Measurements from ENCODE around the gene UCN2. TPM values are rescaled to one million over a fixed set of nuclear protein-coding genes. Genes with fewer than 3 reads are reported as not detected.
"Not testable (repeated sequence)": the region's sequence is repeated elsewhere in the genome, so short reads cannot be mapped to it uniquely, and the experiment has no call there.

The UCN2 gene
- total RNA-seq, 1 donor from 2014 or later: 0.89 TPM

DNA sequence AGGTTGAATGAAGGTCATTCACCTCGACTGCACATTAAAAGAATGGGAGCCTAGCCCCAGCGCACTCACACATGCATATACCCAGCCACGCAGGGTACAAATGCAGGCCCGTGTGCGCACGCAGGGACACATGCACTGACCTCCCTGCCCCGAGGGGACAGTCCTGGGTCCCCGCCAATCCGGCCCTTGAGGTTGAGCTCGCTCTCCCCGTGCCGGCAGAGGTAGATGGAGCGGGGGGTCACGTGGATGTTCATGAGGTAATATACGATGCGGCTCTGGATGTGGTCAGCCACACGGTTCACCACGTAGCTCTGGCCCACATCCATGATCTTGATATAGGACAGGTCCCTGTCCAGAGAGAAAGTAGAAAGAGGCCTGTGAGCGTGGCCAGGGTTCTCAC lies 27.5 kb downstream of the UCN2 start:
- Mint-ChIP-seq H3K4me3 (ENCODE audit: unreplicated experiment) (no peak overlapping the region), H3K27me3 (ENCODE audit: unreplicated experiment) (no peaks in the 10 kb centered on the region), H3K27ac (ENCODE audit: unreplicated experiment) (no peak overlapping the region), H3K4me1 (ENCODE audit: unreplicated experiment) (no peaks in the 10 kb centered on the region), H3K9me3 (ENCODE audit: unreplicated experiment) (no peaks in the 10 kb centered on the region), H3K36me3 (ENCODE audit: unreplicated experiment) (peaks cover 26% of the 10 kb centered on the region)
- TF ChIP-seq, protein P1, sequence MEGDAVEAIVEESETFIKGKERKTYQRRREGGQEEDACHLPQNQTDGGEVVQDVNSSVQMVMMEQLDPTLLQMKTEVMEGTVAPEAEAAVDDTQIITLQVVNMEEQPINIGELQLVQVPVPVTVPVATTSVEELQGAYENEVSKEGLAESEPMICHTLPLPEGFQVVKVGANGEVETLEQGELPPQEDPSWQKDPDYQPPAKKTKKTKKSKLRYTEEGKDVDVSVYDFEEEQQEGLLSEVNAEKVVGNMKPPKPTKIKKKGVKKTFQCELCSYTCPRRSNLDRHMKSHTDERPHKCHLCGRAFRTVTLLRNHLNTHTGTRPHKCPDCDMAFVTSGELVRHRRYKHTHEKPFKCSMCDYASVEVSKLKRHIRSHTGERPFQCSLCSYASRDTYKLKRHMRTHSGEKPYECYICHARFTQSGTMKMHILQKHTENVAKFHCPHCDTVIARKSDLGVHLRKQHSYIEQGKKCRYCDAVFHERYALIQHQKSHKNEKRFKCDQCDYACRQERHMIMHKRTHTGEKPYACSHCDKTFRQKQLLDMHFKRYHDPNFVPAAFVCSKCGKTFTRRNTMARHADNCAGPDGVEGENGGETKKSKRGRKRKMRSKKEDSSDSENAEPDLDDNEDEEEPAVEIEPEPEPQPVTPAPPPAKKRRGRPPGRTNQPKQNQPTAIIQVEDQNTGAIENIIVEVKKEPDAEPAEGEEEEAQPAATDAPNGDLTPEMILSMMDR (IDR thresholded peaks at IDR 0.05): no peak
- no peak for DNase-seq (ENCODE audit: extremely low spot score, unreplicated experiment)

DNA sequence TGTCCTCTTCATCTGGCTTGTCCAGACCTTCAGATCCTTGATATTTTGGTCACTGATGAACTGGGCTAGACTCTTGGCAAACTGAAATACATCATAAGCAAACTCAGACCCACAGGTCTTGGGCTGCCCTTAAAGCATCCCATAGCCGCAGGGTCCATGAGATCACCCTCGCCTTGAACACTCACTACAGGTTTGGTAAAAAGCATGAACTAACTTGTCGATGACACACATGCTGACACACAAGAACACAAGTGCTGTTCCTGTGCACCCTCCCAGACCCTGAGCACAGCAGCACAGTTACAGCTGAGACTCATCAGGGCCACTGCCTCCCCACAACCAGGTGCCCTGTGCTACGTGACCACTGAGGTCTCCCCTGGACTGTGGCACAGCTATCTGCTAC lies 28.0 kb downstream of the UCN2 start:
- Mint-ChIP-seq H3K4me1 (ENCODE audit: unreplicated experiment) (no peaks in the 10 kb centered on the region), H3K27me3 (ENCODE audit: unreplicated experiment) (no peaks in the 10 kb centered on the region), H3K27ac (ENCODE audit: unreplicated experiment) (no peak overlapping the region), H3K4me3 (ENCODE audit: unreplicated experiment) (no peak overlapping the region), H3K36me3 (ENCODE audit: unreplicated experiment) (peaks cover 26% of the 10 kb centered on the region), H3K9me3 (ENCODE audit: unreplicated experiment) (no peaks in the 10 kb centered on the region)
- DNase-seq (ENCODE audit: extremely low spot score, unreplicated experiment): no peak
- TF ChIP-seq, protein P1 (IDR thresholded peaks at IDR 0.05): no peak

DNA sequence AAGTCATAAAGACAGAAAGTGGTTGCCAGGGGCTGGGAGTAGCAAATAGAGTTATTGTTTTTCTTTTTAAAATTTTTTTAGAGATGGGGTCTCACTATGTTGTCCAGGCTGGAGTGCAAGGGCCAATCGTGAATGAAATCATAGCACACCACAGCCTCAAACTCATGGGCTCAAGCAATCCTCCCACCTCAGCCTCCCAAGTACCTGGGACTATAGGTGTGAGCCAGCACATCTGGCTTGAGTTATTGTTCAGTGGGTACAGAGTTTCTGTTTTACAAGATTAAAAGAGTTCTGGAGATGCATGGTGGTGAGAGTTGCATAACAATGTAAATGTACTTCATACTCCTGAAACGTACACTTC lies 30.6 kb downstream of the UCN2 start:
- no peak for DNase-seq (ENCODE audit: extremely low spot score, unreplicated experiment)

DNA sequence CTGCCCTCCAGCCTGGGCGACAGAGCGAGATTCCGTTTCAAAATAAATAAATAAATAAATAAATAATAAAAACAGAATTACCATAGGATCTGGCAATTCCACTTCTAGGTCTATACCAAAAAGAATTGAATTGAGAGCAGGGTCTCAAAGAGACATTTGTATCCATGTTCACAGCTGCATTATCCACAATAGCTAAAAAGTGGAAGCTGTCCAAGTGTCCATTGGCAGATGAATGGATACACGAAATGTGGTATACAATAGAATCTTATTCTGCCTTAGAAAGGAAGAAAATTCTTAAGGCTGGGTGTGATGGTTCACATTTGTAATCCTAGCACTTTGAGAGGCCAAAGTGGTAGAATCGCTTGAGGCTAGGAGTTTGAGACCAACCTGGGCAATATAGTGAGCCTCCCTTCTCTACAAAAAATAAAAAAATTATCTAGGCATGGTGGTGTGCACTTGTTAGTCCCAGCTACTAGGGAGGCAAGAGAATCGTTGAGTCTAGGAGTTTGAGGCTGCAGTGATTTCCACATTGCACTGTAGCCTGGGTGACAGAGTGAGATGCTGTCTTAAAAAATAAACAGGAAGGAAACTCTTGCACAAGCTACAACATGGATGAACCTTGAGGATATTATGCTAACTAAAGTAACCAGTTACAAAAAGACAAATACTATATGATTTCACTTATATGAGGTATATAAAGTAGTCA lies 31.2 kb downstream of the UCN2 start:
- H3K27me3 Mint-ChIP-seq (ENCODE audit: unreplicated experiment): no peaks in the 10 kb centered on the region
- H3K9me3 Mint-ChIP-seq (ENCODE audit: unreplicated experiment): no peaks in the 10 kb centered on the region
- no peak overlapping the region for H3K27ac Mint-ChIP-seq (ENCODE audit: unreplicated experiment)
- TF ChIP-seq, protein P1 (IDR thresholded peaks at IDR 0.05): no peak
- no peaks in the 10 kb centered on the region for H3K4me1 Mint-ChIP-seq (ENCODE audit: unreplicated experiment)
- H3K36me3 Mint-ChIP-seq (ENCODE audit: unreplicated experiment): peaks cover 27% of the 10 kb centered on the region
- no peak for DNase-seq (ENCODE audit: extremely low spot score, unreplicated experiment)
- no peak overlapping the region for H3K4me3 Mint-ChIP-seq (ENCODE audit: unreplicated experiment)

More for the DNA sequence above, 30.6 kb downstream of the UCN2 start:
- no peak overlapping the region for H3K27ac Mint-ChIP-seq (ENCODE audit: unreplicated experiment)
- no peaks in the 10 kb centered on the region for H3K27me3 Mint-ChIP-seq (ENCODE audit: unreplicated experiment)
- H3K4me3 Mint-ChIP-seq (ENCODE audit: unreplicated experiment): no peak overlapping the region
- H3K4me1 Mint-ChIP-seq (ENCODE audit: unreplicated experiment): no peaks in the 10 kb centered on the region
- H3K36me3 Mint-ChIP-seq (ENCODE audit: unreplicated experiment): peaks cover 27% of the 10 kb centered on the region
- TF ChIP-seq, protein P1 (IDR thresholded peaks at IDR 0.05): no peak
- H3K9me3 Mint-ChIP-seq (ENCODE audit: unreplicated experiment): no peaks in the 10 kb centered on the region

DNA sequence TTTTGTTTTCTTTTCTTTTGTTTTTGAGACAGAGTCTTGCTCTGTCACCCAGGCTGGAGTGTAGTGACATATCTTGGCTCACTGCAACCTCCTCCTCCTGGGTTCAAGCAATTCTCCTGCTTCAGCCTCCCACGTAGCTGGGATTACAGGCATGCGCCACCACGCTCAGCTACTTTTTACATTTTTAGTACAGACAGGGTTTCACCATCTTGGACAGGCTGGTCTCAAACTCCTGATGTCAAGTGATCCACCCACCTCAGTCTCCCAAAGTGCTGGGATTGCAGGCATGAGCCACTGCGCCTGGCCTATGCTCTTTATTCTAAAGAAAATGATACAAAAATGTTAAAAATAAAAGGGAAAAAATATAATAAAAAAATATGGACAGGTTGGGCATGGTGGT lies 32.9 kb downstream of the UCN2 start:
- not testable (repeated sequence) for DNase-seq (ENCODE audit: extremely low spot score, unreplicated experiment); H3K4me3 Mint-ChIP-seq (ENCODE audit: unreplicated experiment); H3K4me1 Mint-ChIP-seq (ENCODE audit: unreplicated experiment); H3K9me3 Mint-ChIP-seq (ENCODE audit: unreplicated experiment); H3K27me3 Mint-ChIP-seq (ENCODE audit: unreplicated experiment); H3K27ac Mint-ChIP-seq (ENCODE audit: unreplicated experiment)
- peaks cover 21% of the 10 kb centered on the region for H3K36me3 Mint-ChIP-seq (ENCODE audit: unreplicated experiment)
